NK-92 (cell line): ENCODE measurements around the gene MORC1.
"Not testable (repeated sequence)": the region's sequence is repeated elsewhere in the genome, so short reads cannot be mapped to it uniquely, and the experiment has no call there.

Experiments used
- DNase-seq: peaks from one replicate; lab custom pipeline; 2025; ENCODE audit not compliant: unreplicated experiment; lab: John Stamatoyannopoulos, UW

MORC1 gene

GRCh38 chr3:109112946-109113760, 4.8 kb downstream of the MORC1 start:
- no peak for DNase-seq

- no peak for DNase-seq
Measured at GRCh38 chr3:109109574-109109973, 8.4 kb downstream of the MORC1 start.

GRCh38 chr3:109098079-109098644, 19.8 kb downstream of the MORC1 start:
- DNase-seq = no peak

- no peak for DNase-seq
Measured at GRCh38 chr3:109095166-109095565, 22.8 kb downstream of the MORC1 start.

GRCh38 chr3:109093561-109093960, 24.4 kb downstream of the MORC1 start:
- DNase-seq = no peak

GRCh38 chr3:109091846-109092245, 26.1 kb downstream of the MORC1 start:
- DNase-seq = no peak

GRCh38 chr3:109089265-109089664, 28.7 kb downstream of the MORC1 start:
- no peak for DNase-seq

GRCh38 chr3:109081746-109082510, 36.0 kb downstream of the MORC1 start:
- no peak for DNase-seq

GRCh38 chr3:109080090-109080489, 37.8 kb downstream of the MORC1 start:
- DNase-seq = not testable (repeated sequence)

- DNase-seq = no peak
Measured at GRCh38 chr3:109073116-109073515, 44.8 kb downstream of the MORC1 start.

GRCh38 chr3:109072194-109072593, 45.7 kb downstream of the MORC1 start:
- no peak for DNase-seq

GRCh38 chr3:109071350-109072142, 46.4 kb downstream of the MORC1 start:
- no peak for DNase-seq

- DNase-seq = no peak
Measured at GRCh38 chr3:109070211-109070610, 47.7 kb downstream of the MORC1 start.

- DNase-seq = no peak
Measured at GRCh38 chr3:109066864-109067263, 51.1 kb downstream of the MORC1 start.

GRCh38 chr3:109059264-109059663, 58.7 kb downstream of the MORC1 start:
- no peak for DNase-seq

GRCh38 chr3:109057616-109058015, 60.3 kb downstream of the MORC1 start:
- DNase-seq = no peak

GRCh38 chr3:109057056-109057455, 60.9 kb downstream of the MORC1 start:
- no peak for DNase-seq

- no peak for DNase-seq
Measured at GRCh38 chr3:109050591-109051167, 67.3 kb downstream of the MORC1 start.

GRCh38 chr3:109047366-109047765, 70.6 kb downstream of the MORC1 start:
- no peak for DNase-seq

GRCh38 chr3:109045271-109046040, 72.5 kb downstream of the MORC1 start:
- DNase-seq = no peak
